Measurements from ENCODE around the gene KCTD16.

KCTD16 gene

DNA sequence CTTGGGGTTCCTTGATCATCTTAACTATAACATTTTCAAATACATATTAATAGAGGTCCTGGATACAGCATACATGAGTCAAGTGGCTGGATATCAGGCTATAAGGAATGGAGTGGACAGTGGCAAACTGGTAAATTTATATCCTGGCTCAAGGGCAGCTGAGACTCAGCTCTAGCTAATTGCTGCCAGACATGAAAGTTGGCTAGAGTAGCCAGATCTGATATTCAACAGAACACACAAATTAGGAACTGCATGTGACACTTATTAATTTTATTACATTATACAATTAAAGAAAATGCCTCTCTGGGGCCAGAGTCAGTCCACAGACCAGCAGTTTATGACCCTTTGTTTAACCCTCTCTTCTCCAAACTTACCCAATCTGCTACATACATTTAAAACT lies 206.5 kb downstream of the KCTD16 start:
- no peak for TF ChIP-seq CTCF (IDR thresholded peaks at IDR 0.05; ENCODE audit: extremely low read depth, insufficient read depth, missing control alignments)
- in situ Hi-C loops (cut with MboI; ENCODE audit: low pct_unique_long_range_greater_than_20kb, low sequenced_read_pairs, unreplicated experiment): no loop called here
- no peak for DNase-seq (ENCODE audit: low spot score)

DNA sequence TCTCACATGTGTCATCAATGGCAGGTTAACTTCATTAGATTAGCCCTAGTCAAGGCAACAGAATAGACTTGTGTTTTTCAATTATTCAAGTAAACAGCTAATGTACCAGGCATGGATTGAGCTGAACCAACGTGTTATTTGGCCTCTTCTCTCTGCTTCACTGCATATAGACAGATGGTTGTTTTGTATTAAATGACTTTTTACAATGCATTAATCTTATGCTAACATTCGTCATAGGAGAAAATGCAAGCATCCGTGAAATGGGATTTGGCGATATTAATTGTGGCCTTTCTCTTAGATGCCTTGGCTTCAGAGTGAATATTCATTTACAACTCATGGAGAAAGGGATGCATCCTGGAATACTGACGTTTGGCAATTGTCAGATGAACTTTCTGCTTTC lies 208.0 kb downstream of the KCTD16 start:
- no peak for TF ChIP-seq CTCF (IDR thresholded peaks at IDR 0.05; ENCODE audit: extremely low read depth, insufficient read depth, missing control alignments)
- in situ Hi-C loops (cut with MboI; ENCODE audit: low pct_unique_long_range_greater_than_20kb, low sequenced_read_pairs, unreplicated experiment): no loop called here
- DNase-seq (ENCODE audit: low spot score): no peak

DNA sequence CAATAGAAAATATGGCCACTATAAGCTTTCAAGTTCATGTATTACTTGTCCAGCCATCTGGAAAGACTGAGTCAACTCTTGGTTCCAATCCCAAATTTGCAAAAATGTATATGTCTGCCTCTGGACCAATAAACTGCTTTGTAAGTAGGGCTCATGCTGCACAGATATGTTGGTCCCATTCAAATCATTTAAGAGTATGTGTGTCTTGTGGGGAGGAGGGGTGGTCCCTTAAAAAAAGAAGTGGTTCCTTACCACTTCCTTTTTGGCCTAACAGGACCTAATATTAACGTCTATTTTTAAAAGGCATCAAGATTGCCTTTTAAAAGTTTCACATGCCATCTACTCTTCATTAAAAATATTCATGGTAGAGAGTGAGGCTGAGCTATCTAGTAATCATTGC lies 214.9 kb downstream of the KCTD16 start:
- in situ Hi-C loops (cut with MboI; ENCODE audit: low pct_unique_long_range_greater_than_20kb, low sequenced_read_pairs, unreplicated experiment): no loop called here
- DNase-seq (ENCODE audit: low spot score): no peak
- no peak for TF ChIP-seq CTCF (IDR thresholded peaks at IDR 0.05; ENCODE audit: extremely low read depth, insufficient read depth, missing control alignments)

DNA sequence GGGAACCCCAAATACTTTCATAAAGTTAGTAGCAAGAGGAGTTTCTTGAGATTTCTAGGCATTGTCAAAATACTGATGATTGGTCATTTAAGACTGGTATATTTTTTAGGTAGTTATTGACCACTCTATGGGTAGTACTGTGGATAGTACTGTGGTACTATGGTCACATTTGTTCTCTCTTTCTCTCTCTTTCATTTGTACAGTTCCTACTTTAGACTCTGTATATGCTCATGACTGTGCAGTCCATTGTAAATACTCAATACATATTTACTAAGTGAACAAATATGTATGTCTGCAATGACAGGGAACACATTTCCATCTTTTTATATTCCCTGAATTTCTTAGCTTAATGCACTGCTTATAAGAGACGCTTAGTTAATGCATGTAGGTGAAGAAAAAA lies 215.6 kb downstream of the KCTD16 start:
- no peak for TF ChIP-seq CTCF (IDR thresholded peaks at IDR 0.05; ENCODE audit: extremely low read depth, insufficient read depth, missing control alignments)
- in situ Hi-C loops (cut with MboI; ENCODE audit: low pct_unique_long_range_greater_than_20kb, low sequenced_read_pairs, unreplicated experiment): no loop called here
- DNase-seq (ENCODE audit: low spot score): no peak

GRCh38 chr5:144390133-144390532 lies 219.5 kb downstream of the KCTD16 start:
- no peak for DNase-seq (ENCODE audit: low spot score)
- no peak for TF ChIP-seq CTCF (IDR thresholded peaks at IDR 0.05; ENCODE audit: extremely low read depth, insufficient read depth, missing control alignments)
- in situ Hi-C loops (cut with MboI; ENCODE audit: low pct_unique_long_range_greater_than_20kb, low sequenced_read_pairs, unreplicated experiment): no loop called here

DNA sequence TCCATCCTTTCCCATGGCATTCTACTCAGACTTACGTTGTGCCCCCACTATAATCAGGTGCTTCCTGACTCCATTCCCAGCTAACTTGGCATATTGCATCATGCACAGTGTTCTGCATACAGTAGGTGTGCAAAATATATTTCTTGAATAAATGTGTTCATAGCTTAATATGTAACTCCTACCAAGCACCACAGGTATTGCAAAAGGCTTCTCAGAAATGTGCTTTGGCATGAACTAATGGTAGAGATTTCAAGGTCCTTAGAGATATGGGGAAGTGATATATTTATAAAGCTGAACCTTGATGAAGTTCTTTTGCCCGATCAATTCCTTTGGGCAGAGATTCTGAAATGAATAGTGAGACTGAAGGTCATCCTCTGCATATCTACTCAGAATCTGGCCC lies 220.4 kb downstream of the KCTD16 start:
- TF ChIP-seq CTCF (IDR thresholded peaks at IDR 0.05; ENCODE audit: extremely low read depth, insufficient read depth, missing control alignments): no peak
- no peak for DNase-seq (ENCODE audit: low spot score)
- in situ Hi-C loops (cut with MboI; ENCODE audit: low pct_unique_long_range_greater_than_20kb, low sequenced_read_pairs, unreplicated experiment): no loop called here
